Measurements from ENCODE around the gene ELP1.

- TF ChIP-seq EZH2 (IDR thresholded peaks at IDR 0.05; ENCODE audit: low read length, unreplicated experiment) (no peak), CTCF (conservative IDR thresholded peaks at IDR 0.05; ENCODE audit: low read depth, low read length) (no peak)
Measured at GRCh38 chr9:108835831-108836230, 98.1 kb downstream of the ELP1 start.

Data from PC-3 (cell line).